HG03025 (cell line): ENCODE data around the gene PCDHB13.

Source experiments
- ATAC-seq: cut with Tn5 transposase; IDR thresholded peaks from one replicate; pipeline ENCODE4 v1.9.1; 2021; ENCODE audit warnings: mild to moderate bottlenecking, moderate library complexity; ENCODE audit not compliant: unreplicated experiment, low FRiP score

PCDHB13 gene

DNA sequence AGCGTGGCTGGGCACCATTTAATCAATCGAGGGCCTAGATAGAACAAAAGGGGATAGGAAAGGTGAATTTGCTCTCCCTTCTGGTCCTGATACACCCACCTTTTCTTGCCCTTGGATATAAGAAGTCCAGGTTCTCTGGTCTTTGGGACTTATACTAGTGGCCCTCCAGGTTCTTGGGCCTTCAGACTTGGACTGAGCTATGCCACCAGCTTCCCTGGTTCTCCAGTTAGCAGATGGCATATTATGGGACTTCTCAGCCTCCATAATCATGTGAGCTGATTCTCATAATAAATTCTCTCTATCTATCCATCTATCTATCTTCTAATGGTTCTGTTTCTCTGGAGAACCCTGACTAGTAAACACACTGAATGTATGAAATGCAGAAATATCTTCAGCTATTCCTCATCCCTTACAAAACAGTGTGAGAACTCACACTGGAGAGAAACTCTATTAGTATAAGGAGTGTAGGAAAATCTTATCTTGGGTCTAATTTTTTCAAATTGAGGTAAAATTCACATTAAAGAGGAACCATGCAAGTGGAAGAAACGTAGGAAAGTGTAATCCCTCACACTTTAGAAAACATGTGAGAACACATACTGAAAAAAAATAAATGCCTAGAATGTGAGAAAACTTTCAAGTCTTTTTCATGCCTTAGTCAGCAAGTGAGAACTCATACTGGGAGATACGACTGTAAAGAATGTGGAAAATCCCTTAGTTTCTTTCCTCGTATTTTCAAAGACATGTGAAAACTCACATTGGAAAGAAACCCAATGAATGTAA lies 46.9 kb downstream of the PCDHB13 start:
- ATAC-seq = no peak

DNA sequence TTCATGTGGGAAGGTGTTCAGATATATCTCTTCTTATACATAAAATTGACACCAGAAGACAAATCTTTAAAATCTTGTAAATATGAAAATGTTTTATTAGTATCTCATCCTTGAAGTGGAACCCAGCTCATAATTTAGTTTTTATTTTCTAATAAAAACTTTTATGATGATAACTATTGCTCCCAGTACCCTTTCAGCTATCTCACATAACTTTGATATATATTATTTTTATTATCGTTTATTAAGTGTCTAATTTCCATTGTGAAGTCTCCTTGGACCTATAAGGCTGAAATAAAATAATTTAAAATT lies 47.5 kb downstream of the PCDHB13 start:
- ATAC-seq = no peak
